Non-pigmented ciliary epithelial cell (primary cell): ENCODE results near the gene SLC12A9.

Experiments
- DNase-seq: peaks from one replicate; pipeline ENCODE4 v3.0.0-alpha.2; 2010; ENCODE audit warnings: low read depth

Gene SLC12A9

DNA sequence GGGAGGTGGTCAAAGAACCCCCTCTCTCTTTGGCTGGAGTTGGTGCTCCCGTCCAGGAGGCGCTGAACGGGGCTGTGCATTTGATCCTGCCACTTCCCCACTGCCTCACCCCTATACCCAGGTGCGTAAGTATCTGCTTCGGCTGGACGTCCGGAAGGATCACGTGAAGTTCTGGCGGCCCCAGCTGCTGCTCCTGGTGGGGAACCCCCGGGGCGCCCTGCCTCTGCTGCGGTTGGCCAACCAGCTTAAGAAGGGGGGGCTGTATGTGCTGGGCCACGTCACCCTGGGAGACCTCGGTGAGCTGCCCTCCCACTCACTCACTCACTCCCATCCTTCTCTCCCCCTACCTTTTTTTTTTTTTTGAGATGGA is 9.1 kb downstream of the SLC12A9 start:
- DNase-seq, result no peak

DNA sequence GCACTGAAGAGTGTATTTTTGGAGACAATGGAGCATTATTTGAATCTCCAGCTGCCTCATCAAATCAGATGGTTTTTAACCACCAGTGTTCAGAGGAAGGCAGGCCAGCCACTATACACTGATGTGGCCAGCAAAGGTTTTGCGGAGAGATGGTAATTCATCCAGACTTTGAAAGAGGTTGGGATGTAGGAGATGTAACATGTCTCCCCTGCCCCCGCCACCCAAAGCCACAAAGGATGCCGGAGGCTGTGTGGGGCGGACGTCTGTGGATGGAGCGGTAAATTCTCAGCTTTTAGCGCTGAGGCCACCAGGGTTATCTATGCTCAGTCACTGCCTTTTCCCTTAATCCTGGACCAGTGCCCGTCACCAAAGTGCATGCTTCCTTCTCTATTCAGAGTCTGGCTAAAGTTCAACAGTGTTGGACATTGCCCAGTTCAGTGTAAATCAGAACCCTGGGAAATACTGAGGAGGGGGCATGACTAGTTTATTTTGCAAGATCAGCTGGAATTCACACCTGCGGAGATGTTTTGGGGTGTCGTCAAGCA is 11.0 kb downstream of the SLC12A9 start:
- no peak for DNase-seq

DNA sequence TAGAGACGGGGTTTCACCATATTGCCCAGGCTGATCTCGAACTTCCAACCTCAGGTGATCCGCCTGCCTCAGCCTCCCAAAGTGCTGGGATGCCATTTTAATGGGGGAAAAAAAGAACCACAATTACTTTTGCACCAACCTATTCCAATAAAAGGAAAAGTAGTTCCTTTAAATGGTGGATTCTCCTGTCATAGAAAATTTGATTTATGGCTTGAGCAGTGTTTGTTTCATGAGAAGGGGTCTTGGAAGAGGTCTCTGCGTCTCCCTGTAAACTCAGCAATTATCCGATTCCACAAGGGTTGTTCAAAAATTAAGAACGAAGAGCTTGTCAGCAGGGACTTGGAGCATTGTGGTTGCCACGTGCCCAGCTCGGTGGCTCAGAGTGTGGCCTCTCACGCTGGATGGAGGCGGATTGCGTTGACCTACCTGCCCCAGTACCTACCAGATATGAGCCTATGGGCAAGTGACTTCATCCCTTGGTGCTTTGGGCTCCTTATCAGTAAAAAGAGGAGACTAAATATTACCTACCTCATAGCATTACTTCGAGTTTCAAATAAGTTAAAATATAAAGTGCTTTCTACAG is 11.8 kb downstream of the SLC12A9 start:
- DNase-seq, result no peak

DNA sequence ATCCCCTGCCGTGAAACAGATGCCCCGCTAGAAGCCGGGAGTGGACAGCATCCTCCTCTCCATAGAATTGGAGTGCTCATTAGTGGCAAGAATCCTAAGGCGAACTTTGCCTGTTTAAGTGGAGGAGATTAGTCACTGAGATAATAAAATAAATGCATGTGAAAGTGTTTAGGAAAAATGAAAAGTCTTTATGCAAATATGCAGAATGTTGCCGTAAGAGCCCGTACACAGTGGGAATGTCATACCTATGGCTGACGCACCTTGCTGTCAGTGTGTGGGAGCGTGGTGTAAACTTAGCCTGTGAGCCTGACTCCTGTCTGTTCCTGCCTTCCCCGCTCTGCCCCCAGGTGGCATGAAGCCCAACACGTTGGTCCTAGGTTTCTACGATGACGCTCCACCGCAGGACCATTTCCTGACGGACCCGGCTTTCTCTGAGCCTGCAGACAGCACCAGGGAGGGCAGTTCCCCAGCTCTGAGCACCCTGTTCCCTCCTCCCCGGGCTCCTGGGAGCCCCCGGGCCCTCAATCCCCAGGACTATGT is 12.9 kb downstream of the SLC12A9 start:
- DNase-seq, result no peak

DNA sequence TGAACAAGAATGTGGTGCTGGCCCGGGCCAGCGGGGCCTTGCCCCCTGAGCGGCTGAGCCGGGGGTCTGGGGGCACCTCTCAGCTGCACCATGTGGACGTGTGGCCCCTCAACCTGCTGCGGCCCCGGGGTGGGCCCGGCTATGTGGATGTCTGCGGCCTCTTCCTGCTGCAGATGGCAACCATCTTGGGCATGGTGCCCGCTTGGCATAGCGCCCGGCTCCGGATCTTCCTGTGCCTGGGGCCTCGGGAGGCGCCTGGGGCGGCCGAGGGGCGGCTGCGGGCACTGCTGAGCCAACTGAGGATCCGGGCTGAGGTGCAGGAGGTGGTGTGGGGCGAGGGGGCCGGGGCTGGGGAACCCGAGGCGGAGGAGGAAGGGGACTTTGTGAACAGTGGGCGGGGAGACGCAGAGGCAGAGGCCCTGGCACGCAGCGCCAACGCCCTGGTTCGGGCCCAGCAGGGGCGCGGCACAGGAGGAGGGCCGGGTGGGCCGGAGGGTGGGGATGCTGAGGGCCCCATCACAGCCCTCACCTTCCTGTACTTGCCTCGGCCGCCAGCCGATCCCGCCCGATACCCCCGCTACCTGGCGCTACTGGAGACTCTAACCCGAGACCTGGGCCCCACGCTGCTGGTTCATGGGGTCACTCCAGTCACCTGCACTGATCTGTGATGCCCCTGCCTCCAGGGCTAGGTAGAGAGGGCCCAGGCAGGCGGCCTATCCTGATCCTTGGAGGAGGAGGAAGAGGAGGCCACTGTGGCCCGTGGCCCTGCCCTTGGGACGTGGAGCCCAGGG is 13.6 kb downstream of the SLC12A9 start:
- DNase-seq, result no peak

DNA sequence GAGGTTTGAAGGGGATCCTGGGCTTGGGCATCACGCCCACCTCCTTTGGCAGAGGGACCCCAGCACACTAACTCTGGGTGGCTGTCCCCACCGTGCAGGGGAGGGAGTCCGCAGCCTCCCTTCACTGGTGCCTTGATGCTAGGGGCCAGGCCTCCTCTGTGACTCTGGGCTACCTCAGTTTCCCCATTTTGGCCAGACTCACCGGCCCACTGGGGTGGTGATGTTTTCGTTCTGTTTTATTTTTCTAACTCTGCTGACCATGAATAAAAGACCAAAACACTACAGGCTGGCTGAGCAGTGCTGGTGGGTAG is 14.2 kb downstream of the SLC12A9 start:
- no peak for DNase-seq

DNA sequence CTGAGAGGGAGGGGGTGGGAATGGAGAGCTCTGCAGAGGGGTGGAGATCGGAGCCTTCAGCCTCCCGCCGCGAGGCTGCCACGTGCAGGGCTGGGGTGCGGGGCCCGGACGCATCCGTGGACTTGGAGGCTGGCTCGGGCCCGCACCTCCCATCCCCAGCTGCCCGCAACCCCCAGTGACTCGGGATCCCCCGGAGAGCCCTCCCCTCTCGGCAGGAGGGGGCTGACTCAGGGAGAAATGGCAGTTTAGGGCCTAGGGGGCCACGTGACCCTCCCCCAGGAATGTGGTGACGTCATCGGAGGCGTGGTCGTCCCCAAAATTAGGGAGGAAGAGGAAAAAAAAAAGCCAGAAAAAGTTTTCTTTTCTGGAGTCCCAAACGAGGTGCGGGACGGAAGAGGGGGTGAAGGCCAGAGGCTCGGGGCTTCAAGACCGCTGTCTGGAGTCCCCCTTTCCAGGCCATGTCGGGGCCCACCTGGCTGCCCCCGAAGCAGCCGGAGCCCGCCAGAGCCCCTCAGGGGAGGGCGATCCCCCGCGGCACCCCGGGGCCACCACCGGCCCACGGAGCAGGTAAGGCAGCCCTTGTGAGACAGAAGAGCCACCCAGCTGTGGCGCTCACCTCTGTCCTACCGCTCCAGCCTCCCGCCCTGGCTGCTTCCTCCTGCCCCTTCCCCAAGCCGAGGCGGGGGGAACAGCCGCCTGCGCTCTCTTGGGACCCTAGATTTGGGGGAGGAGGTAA is 14.7 kb downstream of the SLC12A9 start, which contains the start of gene TRIP6:
TSS of gene TRIP6 (plus strand) at position 348 of the 736 bp plus-strand sequence. CDS start at position 459, 111 bp downstream.
- DNase-seq, result peak; percentile 67

DNA sequence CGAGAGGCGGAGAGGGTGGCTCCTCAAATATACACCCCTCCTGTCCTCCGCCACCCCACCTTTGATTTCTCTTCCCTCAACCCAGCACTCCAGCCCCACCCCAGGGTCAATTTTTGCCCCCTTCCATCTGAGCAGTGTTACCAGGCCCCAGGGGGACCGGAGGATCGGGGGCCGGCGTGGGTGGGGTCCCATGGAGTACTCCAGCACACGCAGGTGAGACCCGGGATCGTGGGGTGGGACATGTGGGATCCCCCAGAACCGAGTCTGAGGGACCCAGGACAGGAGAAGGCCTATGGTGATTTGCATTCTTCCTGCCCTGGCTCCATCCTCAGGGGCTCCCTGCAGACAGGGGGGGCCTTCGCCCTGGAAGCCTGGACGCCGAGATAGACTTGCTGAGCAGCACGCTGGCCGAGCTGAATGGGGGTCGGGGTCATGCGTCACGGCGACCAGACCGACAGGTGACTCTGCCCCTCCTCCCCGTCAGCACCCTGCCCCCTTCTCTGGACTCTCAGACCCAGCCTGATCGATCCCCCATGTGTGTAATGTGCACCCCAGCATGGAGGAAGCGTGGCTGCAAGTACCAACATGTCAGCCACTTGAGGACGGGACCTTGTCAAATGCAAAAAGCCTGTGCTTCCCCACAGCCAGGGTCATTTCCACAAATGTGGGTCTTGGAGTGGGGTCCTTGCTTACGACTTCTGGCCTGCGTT is 15.4 kb downstream of the SLC12A9 start:
- no peak for DNase-seq

DNA sequence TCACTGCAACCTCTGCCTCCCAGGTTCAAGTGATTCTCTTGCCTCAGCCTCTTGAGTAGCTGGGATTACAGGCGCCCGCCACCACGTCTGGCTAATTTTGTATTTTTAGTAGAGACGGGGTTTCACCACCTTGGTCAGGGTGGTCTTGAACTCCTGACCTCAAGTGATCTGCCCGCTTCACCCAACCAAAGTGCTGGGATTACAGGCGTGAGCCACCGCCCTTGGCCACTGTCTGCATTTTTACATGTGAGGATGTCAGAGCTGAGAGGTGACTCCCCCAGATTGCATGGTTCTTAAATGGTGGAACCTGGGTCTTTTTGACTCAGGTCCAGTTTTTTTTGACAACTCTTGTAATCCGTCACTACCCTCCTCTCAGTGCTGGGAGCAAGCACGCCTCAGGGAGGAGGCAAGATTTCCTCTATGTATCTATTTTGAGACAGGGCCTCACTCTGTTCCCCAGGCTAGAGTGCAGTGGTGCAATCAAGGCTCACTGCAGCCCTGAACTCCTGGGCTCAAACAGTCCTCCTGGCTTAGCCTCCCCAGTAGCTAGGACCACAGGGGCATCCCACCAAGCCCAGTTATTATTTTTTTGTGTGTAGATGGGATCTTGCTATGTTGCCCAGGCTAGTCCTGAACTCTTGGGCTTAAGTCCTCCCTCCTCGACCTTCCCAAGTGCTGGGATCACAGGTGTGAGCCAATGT is 21.2 kb downstream of the SLC12A9 start:
- DNase-seq, result no peak

DNA sequence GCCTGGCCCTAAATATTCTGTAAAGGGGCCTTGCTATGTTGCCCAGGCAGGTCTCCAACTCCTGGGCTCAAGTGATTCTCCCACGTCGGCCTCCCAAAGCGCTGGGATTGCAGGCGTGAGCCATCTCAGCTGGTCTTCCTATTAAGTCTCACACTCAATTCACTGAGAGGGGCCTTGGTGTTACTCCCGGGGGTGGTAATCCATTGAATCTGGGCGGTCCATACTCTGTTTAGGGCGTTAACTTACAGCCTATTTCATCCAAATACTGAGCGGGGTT is 21.7 kb downstream of the SLC12A9 start:
- DNase-seq, result no peak

DNA sequence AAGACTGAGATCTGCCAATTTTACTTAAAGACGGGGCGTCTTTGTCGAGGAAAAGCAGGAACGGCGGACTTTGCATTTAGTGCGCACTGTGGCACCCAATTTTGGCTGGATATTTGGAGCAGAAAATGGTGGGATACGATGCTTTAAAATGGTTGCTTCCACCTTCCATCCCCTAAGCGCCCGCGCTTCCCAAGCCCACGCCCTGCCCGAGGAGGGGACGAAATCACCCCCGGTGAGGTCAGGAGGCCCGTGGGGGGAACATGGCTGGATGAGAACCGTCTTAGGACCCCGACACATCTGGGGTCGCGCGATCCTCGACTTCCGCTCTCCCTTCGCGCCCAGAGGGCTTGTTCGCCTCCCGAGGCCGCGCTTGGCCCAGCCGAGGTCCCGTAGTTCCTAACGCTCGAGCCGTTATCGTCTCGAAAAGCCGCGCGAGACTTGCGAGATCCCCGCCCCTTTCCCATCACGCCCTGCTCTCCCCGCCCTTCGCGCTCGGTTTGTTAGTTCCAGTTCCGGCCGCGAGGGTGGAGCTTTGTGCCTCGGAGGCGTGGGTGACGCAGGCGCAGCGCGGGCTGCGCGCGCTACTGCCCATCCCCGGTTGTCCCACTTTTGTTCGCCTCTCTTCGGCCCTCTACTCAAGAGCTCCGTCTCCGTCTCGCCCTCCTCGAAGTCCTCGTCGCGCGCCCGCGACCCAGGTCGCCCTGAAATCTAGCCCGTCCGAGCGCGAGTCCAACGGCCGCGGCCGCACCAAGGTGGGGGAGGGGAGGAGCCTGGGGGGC is 22.3 kb downstream of the SLC12A9 start, which contains the start of gene SRRT:
TSS of gene SRRT (plus strand) at position 527 of the 779 bp plus-strand sequence. CDS start 488 bp downstream, outside the sequence.
- peak; percentile 93 for DNase-seq

DNA sequence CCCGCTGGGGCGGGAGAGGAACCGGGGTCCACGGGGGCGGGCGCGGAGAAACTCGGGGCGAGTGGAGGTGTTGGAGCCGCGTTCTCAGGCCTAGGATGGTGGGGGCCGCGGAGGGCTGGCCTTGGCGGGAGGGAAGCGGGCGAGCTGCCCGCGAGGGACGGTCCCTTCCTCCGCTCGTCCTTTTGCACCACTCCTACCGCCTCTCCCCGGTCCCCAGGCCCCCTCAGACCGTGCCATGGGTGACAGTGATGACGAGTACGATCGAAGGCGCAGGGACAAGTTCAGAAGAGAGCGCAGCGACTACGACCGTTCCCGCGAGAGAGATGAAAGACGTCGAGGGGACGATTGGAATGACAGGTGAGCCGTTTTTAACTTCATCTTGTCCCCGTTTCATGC is 22.8 kb downstream of the SLC12A9 start:
- no peak for DNase-seq

DNA sequence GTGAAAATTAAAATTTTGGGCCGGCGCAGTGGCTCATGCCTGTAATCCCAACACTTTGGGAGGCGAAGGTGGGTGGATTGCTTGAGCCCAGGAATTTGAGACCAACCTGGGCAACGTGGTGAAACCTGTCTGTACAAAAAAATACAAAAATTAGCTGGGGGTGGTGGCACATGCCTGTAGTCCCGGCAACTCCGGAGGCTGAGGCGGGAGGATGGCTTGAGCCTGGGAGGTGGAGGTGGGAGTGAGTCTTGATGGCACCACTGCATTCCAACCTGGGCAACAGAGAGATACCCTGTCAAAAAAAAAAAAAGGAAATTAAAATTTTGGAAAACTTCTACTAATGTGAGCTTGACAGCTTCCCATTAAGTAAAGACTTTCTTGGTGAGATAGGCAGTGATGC is 25.5 kb downstream of the SLC12A9 start:
- no peak for DNase-seq

DNA sequence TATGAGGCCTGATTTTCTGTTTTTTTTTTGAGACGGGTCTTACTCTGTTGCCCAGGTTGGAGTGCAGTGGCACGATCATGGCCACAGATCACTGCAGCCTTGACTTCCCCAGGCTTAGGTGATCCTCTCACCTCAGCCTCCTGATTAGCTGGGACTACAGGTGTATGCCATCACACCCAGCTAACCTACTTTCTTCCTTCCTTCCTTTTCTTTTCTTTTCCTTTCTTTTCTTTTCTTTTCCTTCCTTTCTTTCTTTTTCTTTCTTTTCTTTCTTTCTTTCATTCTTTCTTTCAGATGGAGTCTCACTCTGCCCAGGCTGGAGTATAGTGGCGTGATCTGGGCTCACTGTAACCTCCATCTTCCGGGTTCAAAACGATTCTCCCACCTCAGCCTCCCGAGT is 26.2 kb downstream of the SLC12A9 start:
- no peak for DNase-seq

DNA sequence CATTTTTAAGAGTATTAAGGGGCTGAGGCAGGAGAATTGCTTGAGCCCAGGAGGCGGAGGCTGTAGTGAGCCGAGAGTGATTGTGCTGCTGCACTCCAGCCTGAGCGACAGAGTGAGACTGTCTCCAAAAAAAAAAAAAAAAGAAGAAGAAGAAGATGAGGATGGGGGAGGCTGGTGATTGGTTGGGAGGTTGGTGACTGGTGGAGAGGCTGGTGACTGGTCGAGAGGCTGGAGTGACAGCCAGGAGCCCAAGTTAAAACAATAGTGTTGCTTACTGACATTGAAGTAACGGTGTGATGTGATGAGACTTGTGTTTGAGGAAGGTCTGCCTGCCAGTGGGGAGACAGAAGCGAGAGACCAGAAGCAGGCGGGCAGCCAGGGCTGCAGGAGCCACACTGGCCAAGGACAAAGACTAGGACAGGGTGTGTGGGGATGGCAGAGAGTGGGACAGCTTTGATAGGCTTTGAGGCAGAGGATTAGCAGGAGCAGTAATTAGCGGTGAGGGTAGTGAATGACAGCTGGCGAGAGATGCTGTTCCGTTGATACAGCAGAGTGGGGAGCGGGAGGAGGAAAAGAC is 27.3 kb downstream of the SLC12A9 start:
- no peak for DNase-seq

DNA sequence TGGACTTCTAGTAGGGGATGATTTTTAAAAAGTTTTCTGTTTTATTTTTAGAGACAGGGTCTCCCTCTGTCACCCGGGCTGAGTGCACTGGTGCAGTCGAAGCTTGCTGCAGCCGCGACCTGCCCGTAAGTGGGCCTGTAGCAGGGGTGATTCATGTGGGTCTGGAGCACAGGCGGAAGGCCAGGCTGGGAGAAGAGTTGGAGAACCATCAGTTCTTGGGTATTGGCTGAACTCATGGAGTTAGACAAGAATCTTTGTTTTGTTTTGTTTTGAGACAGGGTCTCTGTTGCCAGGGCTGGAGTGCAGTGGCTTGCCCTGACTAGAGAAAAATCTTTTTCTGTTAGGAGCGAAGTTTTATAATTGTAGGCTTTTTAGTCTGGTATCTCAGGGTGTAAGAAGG is 28.1 kb downstream of the SLC12A9 start:
- no peak for DNase-seq

DNA sequence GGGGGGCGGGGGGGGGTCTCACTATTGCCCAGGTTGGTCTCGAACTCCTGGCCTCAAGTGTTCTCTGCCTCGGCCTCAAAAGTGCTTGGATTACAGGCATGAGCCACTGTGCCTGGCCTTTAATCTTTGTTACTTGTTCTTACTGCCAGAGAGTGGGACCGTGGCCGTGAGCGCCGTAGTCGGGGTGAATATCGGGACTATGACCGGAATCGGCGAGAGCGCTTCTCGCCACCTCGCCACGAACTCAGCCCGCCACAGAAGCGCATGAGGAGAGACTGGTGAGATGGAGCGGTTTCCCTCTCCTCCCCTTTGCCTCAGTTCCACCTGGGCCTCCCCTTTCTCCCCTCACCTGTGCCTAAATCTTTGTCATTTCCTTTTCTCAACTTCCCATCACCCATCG is 28.6 kb downstream of the SLC12A9 start:
- DNase-seq, result no peak

DNA sequence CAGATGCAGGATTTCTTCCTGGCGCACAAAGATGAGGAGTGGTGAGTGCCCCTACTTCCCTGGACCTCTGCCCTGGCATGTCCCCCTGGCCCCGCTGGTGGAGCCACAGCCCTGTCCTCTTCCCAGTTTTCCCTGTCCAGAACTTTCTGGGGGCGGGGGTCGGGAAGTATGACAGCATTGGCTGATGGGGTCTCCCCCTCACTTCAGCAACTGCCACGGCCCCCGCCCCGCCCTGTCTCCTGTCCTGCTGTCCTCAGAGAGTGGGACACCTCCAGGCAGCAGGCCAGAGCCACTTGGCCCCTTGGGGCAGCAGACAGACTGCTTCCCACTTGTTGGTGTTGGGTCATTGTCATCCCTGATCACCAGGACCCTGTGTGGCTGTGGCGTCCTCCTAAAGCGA is 29.7 kb downstream of the SLC12A9 start:
- no peak for DNase-seq

DNA sequence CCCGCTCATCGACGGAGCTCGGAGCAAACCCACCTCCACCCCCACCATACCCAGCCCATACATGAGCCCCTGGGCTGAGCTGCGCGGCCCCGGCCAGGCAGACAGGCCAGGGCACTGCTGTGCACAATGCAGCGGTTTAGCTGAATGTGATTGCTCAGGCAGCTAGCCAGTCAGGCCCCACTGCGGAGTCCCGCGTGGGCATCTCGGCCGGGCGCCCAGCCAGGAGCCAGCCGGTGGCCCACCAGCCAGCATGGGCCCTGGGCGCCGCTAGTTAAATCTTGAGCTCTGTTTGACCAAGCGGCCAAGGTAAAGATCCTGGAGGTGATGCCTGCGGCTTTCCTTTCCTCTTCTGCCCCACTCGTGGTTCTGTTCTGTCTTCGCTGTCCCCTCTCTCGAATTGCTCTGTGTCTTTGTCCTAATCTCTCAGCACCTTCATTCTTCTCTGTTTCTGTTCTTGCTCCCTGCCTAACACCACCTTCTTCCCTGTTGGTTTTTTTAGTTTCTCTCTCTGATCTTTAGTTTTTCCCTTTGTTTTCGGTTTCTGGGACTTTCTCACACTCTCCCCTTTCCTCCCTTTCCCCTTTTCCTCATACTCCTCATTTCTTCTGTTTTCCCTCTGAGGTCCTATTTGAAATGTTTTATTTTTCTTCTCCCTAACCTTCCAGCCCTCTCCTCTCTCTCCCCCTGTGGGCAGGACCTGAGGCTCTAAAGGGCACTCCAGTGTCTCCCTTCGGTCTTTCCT is 30.4 kb downstream of the SLC12A9 start:
- no peak for DNase-seq
